GM19395 (cell line): ENCODE results near the gene TIFAB.
"Not testable (repeated sequence)": the region's sequence is repeated elsewhere in the genome, so short reads cannot be mapped to it uniquely, and the experiment has no call there.

ENCODE experiments used
- ATAC-seq: cut with Tn5 transposase; IDR thresholded peaks from one replicate; pipeline ENCODE4 v1.9.1; 2021; ENCODE audit warnings: mild to moderate bottlenecking, moderate library complexity; ENCODE audit not compliant: unreplicated experiment

Gene TIFAB

GRCh38 chr5:135452321-135453030, at the start of gene TIFAB:
Gene TIFAB, minus strand, starts transcription at chr5:135452351. Its CDS starts 2,412 bp downstream, at chr5:135449939.
- no peak for ATAC-seq

GRCh38 chr5:135498637-135498995, 46.5 kb upstream of the TIFAB start:
- no peak for ATAC-seq

- no peak for ATAC-seq
Observed at GRCh38 chr5:135497971-135498636, 46.0 kb upstream of the TIFAB start.

GRCh38 chr5:135495531-135495930, 43.4 kb upstream of the TIFAB start:
- not testable (repeated sequence) for ATAC-seq

GRCh38 chr5:135494196-135494595, 42.0 kb upstream of the TIFAB start:
- no peak for ATAC-seq

GRCh38 chr5:135493406-135494180, 41.4 kb upstream of the TIFAB start:
- no peak for ATAC-seq

- ATAC-seq = no peak
Observed at GRCh38 chr5:135492319-135492626, 40.1 kb upstream of the TIFAB start.

- no peak for ATAC-seq
Observed at GRCh38 chr5:135491552-135492318, 39.6 kb upstream of the TIFAB start.

GRCh38 chr5:135491038-135491551, 38.9 kb upstream of the TIFAB start:
- ATAC-seq = no peak

- no peak for ATAC-seq
Observed at GRCh38 chr5:135490245-135491037, 38.3 kb upstream of the TIFAB start.

- ATAC-seq = no peak
Observed at GRCh38 chr5:135489466-135490244, 37.5 kb upstream of the TIFAB start.

- no peak for ATAC-seq
Observed at GRCh38 chr5:135488727-135489465, 36.7 kb upstream of the TIFAB start.

- ATAC-seq = no peak
Observed at GRCh38 chr5:135487839-135488514, 35.8 kb upstream of the TIFAB start.

GRCh38 chr5:135487037-135487395, 34.9 kb upstream of the TIFAB start:
- no peak for ATAC-seq

- ATAC-seq = no peak
Observed at GRCh38 chr5:135486131-135487036, 34.2 kb upstream of the TIFAB start.

- no peak for ATAC-seq
Observed at GRCh38 chr5:135484674-135485086, 32.5 kb upstream of the TIFAB start.

GRCh38 chr5:135483254-135483653, 31.1 kb upstream of the TIFAB start:
- no peak for ATAC-seq
